K562 (cell line): ENCODE measurements around the gene TMC4. TPM values are rescaled to one million over a fixed set of nuclear protein-coding genes. Genes with fewer than 3 reads are reported as not detected.

Experiments
- ATF4 ChIP-seq: fragments of 450-650 bp; formaldehyde crosslinking; IDR thresholded peaks from 2 replicates; pipeline ENCODE4 v1.4.0; 2022; ENCODE audit warnings: mild to moderate bottlenecking, moderate library complexity
- BCLAF1 ChIP-seq, 2 experiments: fragments of 450-650 bp in 1 of 2; IDR thresholded peaks; 2 replicates each; pipeline ENCODE4 v1.6.1; 2011 to 2017; ENCODE audit warnings: low read depth in 2 of 2, antibody characterized with exemption in 1 of 2, borderline replicate concordance in 1 of 2, low read length in 1 of 2, mild to moderate bottlenecking in 1 of 2, mixed read lengths in 1 of 2; ENCODE audit not compliant: control insufficient read depth in 1 of 2
- CBFB ChIP-seq: sonication (generic); formaldehyde crosslinking; IDR thresholded peaks from 2 replicates; pipeline ENCODE4 v1.4.0; 2020; ENCODE audit warnings: mild to moderate bottlenecking, missing genetic modification reagents
- CBX1 ChIP-seq: sonication (generic); IDR thresholded peaks from 2 replicates; pipeline ENCODE4 v1.6.1; 2016; ENCODE audit warnings: antibody characterized with exemption, low read depth, mild to moderate bottlenecking
- E2F4 ChIP-seq: sonication (generic); formaldehyde crosslinking; IDR thresholded peaks from 2 replicates; pipeline ENCODE4 v1.8.0; 2022; ENCODE audit warnings: mild to moderate bottlenecking, low read depth, missing genetic modification reagents
- HLTF ChIP-seq: fragments of 450-650 bp; IDR thresholded peaks from 2 replicates; pipeline ENCODE4 v1.6.1; 2016
- HMGN3 ChIP-seq: IDR thresholded peaks from 2 replicates; pipeline ENCODE4 v1.6.1; 2011; ENCODE audit warnings: borderline replicate concordance, low read depth, mild to moderate bottlenecking, mixed read lengths, low read length; ENCODE audit not compliant: insufficient read length; ENCODE audit errors: extremely low read depth
- NRF1 ChIP-seq, 2 experiments: fragments of 450-650 bp; IDR thresholded peaks in 1 of 2; conservative IDR thresholded peaks in 1 of 2; 2 replicates each; pipeline ENCODE4 v1.6.1; 2014; ENCODE audit warnings: mild to moderate bottlenecking in 2 of 2
- POLR2G ChIP-seq: fragments of 200-400 bp; formaldehyde crosslinking; IDR thresholded peaks from 2 replicates; pipeline ENCODE4 v1.6.1; 2017; ENCODE audit warnings: low read depth, mild to moderate bottlenecking, antibody characterized with exemption, low read length, moderate library complexity
- RBFOX2 ChIP-seq: fragments of 200-400 bp; formaldehyde crosslinking; IDR thresholded peaks from 2 replicates; pipeline ENCODE4 v1.6.1; 2017; ENCODE audit warnings: low read depth, mild to moderate bottlenecking, low read length, moderate library complexity
- RERE ChIP-seq: sonication (generic); formaldehyde crosslinking; IDR thresholded peaks from 2 replicates; pipeline ENCODE4 v1.8.0; 2023; ENCODE audit warnings: missing genetic modification reagents, mild to moderate bottlenecking, borderline replicate concordance
- SRF ChIP-seq, 2 experiments: fragments of 250-450, 450-650 bp in 1 of 2; sonication (Bioruptor Pico) in 1 of 2; sonication (generic) in 1 of 2; formaldehyde crosslinking; IDR thresholded peaks; 2 replicates each; pipeline versions ENCODE4 v1.5.0 to v1.5.1; 2020 to 2022; ENCODE audit warnings: mild to moderate bottlenecking in 1 of 2, missing genetic modification reagents in 1 of 2
- SRSF1 ChIP-seq: fragments of 200-400 bp; formaldehyde crosslinking; IDR thresholded peaks from 2 replicates; pipeline ENCODE4 v1.6.1; 2017; ENCODE audit warnings: mild to moderate bottlenecking, low read depth, low read length, moderate library complexity
- ZNF445 ChIP-seq: fragments of 250-450 bp; sonication (Bioruptor Pico); IDR thresholded peaks from 2 replicates; pipeline ENCODE4 v1.4.0; 2020; ENCODE audit warnings: low read depth, mild to moderate bottlenecking, moderate library complexity
- ZNF668 ChIP-seq: fragments of 250-450 bp; sonication (Bioruptor Pico); IDR thresholded peaks from 2 replicates; pipeline ENCODE4 v1.8.0; 2022; ENCODE audit warnings: mild to moderate bottlenecking, inconsistent platforms
- ZNF699 ChIP-seq: fragments of 250-450 bp; sonication (Bioruptor Pico); IDR thresholded peaks from 2 replicates; pipeline ENCODE4 v1.8.0; 2021; ENCODE audit warnings: mild to moderate bottlenecking, moderate library complexity; ENCODE audit not compliant: insufficient replicate concordance
- polyA plus RNA-seq, 8 experiments: library from polyadenylated mRNA; depleted of rRNA in 4 of 8; stranded (reverse) in 5 of 8; unstranded in 3 of 8; fragments of >200 nt; fragmentation: Nextera tagmentation in 2 of 8; fragmentation: Illumina TruSeq in 1 of 8; extraction: Ambion mirVana in 2 of 8; extraction: Trizol in 1 of 8; gene quantifications; 2 replicates each; pipeline versions ENCODE4 v1.2.1 to v1.2.3, GENCODE V29; 2011 to 2014; ENCODE audit warnings: inconsistent platforms in 1 of 8, missing spikeins in 1 of 8
- total RNA-seq, 7 experiments: library from RNA; depleted of rRNA in 6 of 7; stranded (reverse); fragments of >200 nt in 6 of 7; fragmentation: Illumina TruSeq in 2 of 7; extraction: Trizol in 2 of 7; gene quantifications; 2 replicates each; pipeline versions ENCODE4 v1.2.1 to v1.2.3, GENCODE V29; 2011 to 2021; ENCODE audit warnings: low replicate concordance in 1 of 7

TMC4 gene
- total and polyA plus RNA-seq, 9 of the 15 experiments (the other 6 are each of a cell fraction or from before 2014, with no cell fraction given): 0.12 to 0.79 (median 0.36) TPM; not detected in 2

- TF ChIP-seq HMGN3 (no peak), NRF1 (conservative IDR thresholded peaks at IDR 0.05 in 1 of 2, IDR thresholded peaks at IDR 0.05 in 1 of 2) (peak in 1 of 2 experiments; percentile 84), CBFB (no peak), CBX1 (no peak), RERE (no peak), ATF4 (CRISPR knock-in tag) (no peak), BCLAF1 (IDR thresholded peaks at IDR 0.05; ENCODE audit: borderline replicate concordance in 1 of 2, control insufficient read depth in 1 of 2, low read depth in 2 of 2, low read length in 1 of 2) (no peak), SRSF1 (no peak), RBFOX2 (peak; percentile 61), HLTF (no peak), POLR2G (peak; percentile 79), SRF (CRISPR knock-in tag; IDR thresholded peaks at IDR 0.05) (peak in 1 of 2 experiments; percentile 63; a peak in 2 of 4 replicates), ZNF699 (CRISPR knock-in tag) (no peak), E2F4 (no peak), ZNF668 (CRISPR knock-in tag) (no peak), ZNF445 (no peak)
These were observed 17.6 kb upstream of the TMC4 start (continued) for GRCh38 chr19:54190503-54191010.
